Cardiac fibroblast (primary cell): ENCODE measurements around the gene TNFAIP8L3.

ENCODE experiments used
- DNase-seq, 2 donors: peaks; one replicate each; pipeline versions ENCODE4 v3.0.0 to v3.0.0-alpha.2; 2010; ENCODE audit warnings: low read depth in 2 of 2
- H3K4me3 ChIP-seq, 2 donors: replicated peaks in 1 of 2; 1 replicate in 1 of 2; 2 replicates in 1 of 2; pipeline ENCODE4 v1.5.1; 2011; ENCODE audit warnings: low read depth in 2 of 2, low read length in 2 of 2, mild to moderate bottlenecking in 2 of 2, moderate library complexity in 1 of 2
- CTCF ChIP-seq: IDR thresholded peaks from one replicate; pipeline ENCODE4 v1.5.1; 2011; ENCODE audit warnings: low read depth, mild to moderate bottlenecking, low read length, inconsistent platforms

TNFAIP8L3 gene

DNA sequence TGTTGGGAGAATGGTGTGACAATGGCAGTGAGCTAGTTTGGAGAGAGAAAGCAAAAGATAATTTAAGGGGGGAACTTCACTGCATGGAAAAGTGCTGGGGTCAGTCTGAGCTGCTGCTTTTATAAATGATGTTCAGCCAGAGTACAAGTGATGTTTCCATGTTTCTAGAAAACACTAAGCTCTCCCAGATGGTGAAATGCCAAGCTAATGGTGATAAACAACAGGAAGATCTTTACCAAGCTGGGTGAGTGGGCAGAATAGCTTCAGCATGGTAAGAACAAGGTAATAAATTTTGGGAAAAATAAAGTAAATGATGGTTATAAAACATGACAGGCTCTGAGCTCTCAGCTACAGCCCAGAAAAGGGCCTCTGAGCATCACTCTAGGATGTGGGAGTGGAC lies 29.4 kb downstream of the TNFAIP8L3 start:
- DNase-seq: no peak
- no peak overlapping the region for H3K4me3 ChIP-seq
- no peak for TF ChIP-seq CTCF

GRCh38 chr15:51062736-51063135 lies 32.0 kb downstream of the TNFAIP8L3 start:
- H3K4me3 ChIP-seq: no peak overlapping the region
- no peak for DNase-seq
- TF ChIP-seq CTCF: no peak

- TF ChIP-seq CTCF: no peak
- DNase-seq: no peak
- H3K4me3 ChIP-seq: no peak overlapping the region
Observed at GRCh38 chr15:51060030-51060673, 34.6 kb downstream of the TNFAIP8L3 start.

- DNase-seq: no peak
- TF ChIP-seq CTCF: no peak
Observed at GRCh38 chr15:51054535-51054934, 40.2 kb downstream of the TNFAIP8L3 start.

GRCh38 chr15:51053571-51053970 lies 41.1 kb downstream of the TNFAIP8L3 start:
- no peak for TF ChIP-seq CTCF
- peak in 1 of 2 donors; percentile 30 for DNase-seq
- H3K4me3 ChIP-seq: no peak overlapping the region

More at GRCh38 chr15:51054535-51054934, 40.2 kb downstream of the TNFAIP8L3 start:
- H3K4me3 ChIP-seq: no peak overlapping the region

- TF ChIP-seq CTCF: no peak
- H3K4me3 ChIP-seq: no peak overlapping the region
- DNase-seq: peak; percentile 29 to 75
Observed at GRCh38 chr15:51051776-51052175, 42.9 kb downstream of the TNFAIP8L3 start.

- H3K4me3 ChIP-seq: no peak overlapping the region
- DNase-seq: no peak
- TF ChIP-seq CTCF: no peak
Observed at GRCh38 chr15:51049081-51049480, 45.6 kb downstream of the TNFAIP8L3 start.
